GM18870 (cell line): ENCODE data around the gene RUNX2.

Source experiments
- ATAC-seq: cut with Tn5 transposase; IDR thresholded peaks from one replicate; pipeline ENCODE4 v1.9.1; 2021; ENCODE audit warnings: moderate library complexity; ENCODE audit not compliant: unreplicated experiment

Gene RUNX2

DNA sequence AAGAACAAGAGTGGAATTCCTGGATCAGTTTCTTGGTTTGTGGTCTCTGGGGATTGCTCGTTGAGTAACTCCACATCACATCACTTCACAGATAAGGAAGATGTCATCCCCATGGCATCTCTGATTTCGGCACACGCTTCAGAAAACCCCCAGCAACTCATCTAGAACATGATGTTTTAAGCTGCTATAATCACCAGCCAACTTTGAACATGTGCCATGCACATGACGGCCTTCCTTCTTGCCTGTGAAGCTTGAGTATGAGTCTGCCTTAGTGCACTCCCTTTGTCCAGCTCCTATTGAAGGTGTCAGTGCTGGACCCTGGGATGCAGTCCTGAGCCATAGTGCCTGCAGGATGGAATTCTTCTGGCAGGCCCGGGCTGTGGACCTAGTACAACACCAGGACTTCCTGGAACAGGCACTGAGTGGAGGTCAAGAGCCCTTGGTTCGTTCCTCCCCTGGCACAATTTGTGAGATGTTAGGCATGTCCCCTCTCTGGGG, 281.1 kb downstream of the RUNX2 start:
- ATAC-seq: no peak

DNA sequence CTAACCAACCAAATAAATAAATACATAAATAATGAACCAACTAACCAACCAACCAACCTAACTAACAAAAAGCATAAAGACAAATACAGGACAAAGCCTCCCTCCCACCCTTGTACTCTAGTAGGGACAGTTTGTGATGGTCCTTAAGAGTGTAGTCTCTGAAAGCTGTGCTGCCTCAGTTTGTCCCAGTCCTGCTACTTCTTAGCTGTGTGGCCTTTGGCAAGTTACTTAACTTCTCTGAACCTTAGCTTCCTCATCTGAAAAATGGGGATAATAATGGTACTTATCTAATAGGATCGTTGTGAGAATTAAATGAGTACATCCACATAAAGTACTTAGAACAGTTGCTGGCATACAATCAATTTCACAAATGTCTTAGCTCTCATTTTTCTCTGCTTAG, 282.2 kb downstream of the RUNX2 start:
- no peak for ATAC-seq

DNA sequence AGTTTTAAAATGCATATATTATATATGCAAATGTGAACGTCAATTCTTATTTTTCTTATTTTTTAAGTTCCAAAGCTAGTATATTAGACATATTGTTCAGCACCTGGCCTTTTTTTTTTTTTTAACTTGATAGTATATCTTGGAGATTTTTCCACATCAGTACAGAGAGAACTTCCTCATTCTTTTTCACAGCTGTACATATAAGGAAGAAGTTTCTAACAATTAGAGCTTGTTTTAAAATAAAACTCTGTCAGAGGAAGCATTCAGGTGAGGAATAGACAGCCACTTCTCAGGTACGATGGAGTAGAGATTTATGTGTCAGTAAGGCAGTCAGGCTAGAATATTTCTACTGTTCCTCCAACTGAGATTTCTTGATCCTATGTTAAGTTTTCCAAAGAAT, 282.7 kb downstream of the RUNX2 start:
- no peak for ATAC-seq

DNA sequence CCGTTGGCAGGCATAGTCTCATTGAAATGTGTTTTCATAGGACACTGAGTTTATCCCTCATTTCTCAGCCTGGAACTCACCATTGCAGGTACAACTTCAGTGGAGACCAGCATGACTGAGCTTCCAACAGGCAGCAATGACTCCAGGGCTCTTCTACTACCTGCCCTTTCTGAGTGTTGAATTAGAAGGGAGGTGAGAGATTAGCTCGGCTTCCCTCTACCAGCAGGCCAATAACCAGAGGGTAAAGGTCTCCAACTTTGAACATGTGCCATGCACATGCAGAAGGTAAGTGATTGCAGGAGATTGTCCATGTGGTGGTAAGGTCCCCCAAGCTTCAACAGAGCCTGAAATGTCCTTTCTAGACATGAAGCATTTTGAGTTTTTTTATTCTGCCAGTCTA, 283.4 kb downstream of the RUNX2 start:
- ATAC-seq: no peak

DNA sequence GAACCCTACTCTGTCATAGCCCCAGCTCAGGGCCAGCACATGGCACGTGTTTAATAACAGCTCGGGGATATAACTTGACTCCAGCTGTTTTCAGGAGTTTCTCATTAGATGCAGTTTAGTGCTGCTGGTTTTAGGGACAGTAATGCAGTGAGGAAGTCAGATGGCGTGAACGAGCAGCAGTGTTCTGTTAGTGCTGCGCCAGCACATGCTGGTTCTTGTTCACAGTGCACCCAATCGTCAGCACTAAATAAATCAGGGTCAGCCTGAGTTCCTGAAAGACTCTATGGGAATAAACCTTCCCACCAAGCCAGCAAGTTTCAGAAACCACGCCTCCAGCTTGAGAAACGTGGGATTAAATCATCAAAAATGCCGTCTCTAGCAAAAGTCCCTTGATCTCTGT, 285.5 kb downstream of the RUNX2 start:
- no peak for ATAC-seq

DNA sequence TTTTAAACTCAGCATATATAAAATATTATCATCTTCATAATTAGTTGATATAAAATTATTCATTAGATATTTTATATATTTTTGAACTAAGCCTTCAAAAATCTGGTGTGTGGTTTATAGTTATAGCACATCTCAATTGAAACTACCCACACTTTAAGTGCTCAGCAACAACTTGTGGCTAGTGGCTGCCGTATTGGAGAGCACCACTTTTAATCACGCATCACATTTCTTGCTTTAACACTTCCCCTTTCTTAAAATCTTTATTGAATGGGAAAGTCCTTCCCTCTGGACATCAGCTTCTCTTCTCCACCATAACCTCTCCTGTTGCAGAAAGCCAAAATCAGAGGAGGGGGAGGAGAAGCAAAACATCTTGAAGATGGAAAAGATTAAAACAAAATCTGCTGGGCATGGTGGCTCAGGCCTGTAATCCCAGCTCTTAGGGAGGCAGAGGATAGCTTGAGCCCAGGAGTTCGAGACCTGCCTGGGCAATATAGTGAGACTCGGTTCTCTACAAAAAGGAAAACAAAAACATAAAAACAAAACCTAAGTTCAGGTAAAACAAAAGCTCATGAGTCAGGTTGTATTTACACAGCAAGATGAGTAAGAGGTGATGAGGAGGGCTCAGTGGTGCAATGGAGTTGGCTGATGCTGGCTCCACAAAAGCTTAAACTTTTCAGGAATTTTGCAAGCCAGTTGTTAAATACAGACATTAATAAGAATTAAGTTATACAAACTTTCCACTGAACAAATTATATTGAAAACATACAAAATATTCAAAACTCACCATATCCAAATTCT, 286.6 kb downstream of the RUNX2 start:
- no peak for ATAC-seq

DNA sequence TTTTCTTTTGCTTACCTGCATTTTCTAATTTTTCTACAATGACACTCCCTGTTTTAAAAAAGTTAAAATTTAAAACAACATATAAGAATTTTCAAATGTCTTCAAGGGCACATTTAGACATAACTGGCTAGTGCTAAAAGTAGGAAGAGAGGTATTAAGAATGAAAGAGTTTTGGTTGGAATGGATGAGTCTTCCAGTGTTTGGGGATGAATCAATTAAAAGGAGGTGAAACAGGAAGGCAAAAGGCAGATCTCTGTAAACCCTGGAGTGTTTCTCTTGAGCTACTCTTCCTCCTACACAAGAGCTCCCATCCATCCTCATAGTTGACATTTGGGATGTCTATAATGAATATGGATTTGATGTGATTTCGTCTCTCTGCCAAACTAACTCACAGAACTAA, 288.1 kb downstream of the RUNX2 start:
- ATAC-seq: no peak

DNA sequence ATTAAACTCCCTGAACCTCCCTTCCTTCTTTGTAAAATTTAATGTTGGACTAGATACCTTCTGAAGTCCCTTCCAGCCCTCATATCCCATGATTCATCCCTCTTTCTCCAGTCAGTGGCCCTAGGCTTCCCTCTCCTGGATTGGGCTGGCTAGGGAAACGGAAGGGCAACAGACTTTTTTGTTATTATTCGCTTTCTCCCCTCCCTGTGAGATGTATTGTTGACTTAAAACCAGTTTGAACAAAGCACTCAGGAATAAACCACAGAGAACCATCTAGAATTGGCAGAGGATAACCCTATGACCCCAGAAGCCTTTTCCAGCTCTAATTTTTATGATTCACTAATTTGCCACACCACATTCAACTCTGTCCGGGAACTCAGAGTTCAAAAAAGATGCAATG, 289.3 kb downstream of the RUNX2 start:
- ATAC-seq: no peak

DNA sequence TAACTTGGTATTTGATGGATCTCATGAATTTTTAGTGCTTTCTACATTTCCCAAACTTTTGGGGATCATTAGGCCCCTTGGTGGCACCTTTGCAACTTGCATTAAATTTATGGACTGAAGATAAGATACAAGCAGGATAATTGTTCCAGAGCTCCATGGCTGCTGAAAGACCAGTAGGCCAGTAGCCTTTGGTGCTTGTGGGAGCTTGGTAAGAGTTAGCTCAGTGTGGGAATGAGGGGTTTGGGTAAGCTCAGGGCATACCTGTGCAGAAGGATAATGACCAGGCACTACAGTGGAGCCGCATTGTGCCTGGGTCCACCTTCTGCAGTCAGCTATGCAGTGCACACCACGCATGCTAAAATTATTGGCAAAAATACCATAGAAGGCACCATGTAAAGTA, 290.1 kb downstream of the RUNX2 start:
- no peak for ATAC-seq

DNA sequence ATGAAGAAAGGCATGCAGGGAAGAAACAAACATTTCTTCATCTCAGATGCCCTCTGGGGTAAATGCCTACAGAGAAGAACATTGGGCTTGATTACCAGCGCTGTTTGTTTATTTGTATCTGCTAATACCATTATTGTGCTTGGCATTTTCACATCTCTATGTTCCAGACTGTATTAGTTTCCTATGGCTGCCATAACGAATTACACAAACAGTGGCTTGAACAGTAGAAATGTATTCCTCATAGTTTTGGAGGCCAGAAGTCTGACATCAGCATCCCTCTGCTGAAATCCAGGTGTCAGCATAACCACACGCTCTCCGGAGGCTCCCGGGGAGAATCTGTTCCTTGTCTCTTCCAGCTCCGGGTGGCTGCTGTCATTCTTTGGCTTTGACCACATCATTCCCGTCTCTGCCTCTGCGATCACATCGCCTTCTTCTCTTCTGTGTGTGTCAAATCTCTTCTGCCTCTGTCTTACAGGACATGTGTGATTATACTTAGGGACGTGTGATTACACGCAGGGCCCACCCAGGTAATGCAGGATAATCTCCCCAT, 291.2 kb downstream of the RUNX2 start:
- ATAC-seq: no peak

DNA sequence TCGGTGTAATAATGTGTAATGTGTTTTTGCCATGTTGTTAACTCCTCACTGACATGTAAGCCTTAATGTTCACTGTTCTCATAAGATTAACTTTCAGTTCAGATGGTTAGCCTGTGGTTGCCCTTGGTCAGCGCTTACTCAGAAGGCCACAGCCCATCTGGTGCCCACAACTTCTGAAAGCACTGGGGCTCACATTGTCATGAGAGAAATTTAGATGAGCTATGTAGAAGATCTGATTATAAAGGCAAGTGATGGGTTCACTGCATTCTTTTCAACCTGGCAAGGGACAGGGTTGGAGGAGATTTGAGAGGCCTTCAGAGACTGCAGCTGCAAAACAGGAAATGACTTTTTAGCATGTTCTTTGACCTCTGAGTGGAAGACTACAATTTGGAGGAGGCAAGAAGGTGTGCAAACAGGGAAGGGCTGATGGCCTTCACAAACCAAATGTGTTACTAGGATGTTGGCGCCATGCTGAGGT, 291.9 kb downstream of the RUNX2 start:
- ATAC-seq: no peak

DNA sequence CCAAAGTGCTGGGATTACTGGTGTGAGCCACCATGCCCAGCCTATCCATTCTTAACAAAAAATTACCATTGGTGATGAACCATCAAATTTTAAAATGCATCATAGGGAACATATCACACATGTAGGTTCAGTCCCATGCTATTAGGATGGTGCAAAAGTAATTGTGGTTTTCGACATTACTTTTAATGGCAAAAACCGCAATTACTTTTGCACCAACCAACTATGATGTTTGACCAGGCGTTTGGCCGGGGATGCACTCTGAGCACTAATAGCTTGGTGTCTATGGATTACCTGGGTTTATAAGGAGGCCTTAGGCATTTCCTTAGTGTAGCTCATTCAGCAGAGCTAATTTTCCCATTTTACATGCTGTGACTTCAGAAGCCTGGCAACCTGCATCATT, 296.1 kb downstream of the RUNX2 start:
- no peak for ATAC-seq

DNA sequence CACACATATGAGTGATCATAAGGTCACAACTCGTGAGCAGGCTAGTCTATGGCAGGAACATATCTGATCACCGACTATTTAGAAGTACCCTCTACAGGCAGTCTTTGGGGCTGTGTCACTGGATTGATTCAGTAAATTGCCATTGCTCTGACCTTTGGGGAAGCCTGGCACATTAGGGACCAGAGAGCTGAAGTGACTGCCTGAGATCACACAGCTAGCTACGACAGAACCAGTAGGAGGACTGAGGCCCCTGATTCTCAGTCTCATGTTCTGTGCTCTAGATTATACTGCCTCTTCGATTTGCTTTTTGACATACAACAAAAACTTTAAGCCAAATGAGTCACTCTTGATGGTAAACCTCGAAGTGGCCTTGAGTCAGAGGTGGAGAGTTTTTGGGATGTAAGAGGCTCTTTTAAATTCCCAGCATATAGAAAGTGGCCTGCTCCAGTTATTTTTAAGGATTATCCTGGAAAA, 297.1 kb downstream of the RUNX2 start:
- ATAC-seq: no peak

DNA sequence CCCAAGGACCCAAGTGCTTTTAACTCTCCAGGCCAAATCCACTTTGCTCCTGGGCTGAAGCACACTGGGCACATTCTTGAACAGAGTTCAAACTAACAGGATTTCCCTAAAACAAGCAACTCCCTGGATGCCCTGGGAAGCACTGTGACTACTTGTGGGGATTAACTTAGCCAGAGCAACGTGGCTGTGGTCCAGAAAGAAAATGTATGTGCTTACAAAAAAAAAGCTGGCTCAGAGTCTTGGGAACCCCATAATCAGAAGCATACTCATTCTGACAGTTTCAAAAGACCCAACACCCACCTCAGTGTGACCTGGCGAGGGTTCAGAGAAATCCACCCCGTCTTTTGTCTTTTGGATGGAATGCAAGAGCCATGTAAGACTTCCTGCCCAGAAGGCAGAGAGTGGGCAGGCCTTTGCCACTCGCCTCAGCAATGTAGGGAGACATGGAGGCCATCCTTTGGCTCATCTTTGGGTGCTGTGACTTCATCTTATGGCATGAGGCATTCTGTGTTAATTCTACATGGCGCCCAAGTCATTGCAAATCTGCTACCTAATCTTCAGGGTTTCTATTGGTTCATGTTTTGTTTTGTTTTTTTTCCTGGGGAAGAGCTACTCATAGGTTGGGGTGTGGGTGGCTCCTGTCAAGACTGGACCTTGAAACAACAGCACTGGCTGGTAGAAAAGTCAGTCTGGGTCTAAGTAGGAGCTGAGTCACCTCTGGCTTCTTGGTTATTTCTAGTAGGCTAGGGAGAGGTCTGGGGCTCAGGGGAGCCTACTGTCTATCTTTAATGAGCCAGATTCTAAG, 298.2 kb downstream of the RUNX2 start:
- no peak for ATAC-seq

DNA sequence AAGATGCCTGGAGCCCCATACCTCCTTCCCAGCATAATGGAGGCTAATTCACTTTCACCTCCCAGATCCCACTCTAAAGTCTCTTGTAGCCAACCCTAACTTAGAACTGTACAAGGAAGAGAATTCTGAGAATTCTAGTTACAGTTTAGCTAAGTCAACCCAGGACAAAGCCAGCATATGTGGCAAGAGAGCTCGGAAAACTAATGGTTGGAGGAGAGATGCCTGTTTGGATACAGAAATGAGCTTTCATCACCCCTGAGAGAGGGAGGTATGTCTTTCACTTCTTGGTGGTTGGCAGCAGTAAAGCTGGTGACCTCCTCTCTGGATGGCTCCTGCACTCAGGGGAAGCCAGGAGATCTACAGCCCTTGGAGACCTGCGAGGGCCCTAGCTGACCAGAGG, 302.2 kb downstream of the RUNX2 start:
- no peak for ATAC-seq

DNA sequence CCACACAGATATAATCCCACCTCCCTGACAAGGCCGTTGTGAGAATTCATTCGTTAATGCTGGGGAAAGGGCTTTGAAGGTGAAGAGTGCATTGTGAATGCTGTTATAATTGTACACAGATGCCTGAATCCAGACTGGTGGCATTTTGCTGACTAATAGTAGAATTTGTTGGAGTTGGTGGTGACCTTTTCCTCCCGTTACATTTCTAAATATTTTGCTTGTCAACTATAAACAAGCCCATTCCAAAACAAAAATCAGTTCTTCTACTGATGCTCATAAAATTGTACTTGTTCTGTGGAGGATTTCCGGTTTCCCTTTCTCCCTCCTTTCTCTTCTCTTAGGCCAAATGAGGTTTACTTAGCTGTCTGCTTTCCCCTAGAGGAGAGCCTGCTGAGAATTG, 302.7 kb downstream of the RUNX2 start:
- ATAC-seq: no peak

DNA sequence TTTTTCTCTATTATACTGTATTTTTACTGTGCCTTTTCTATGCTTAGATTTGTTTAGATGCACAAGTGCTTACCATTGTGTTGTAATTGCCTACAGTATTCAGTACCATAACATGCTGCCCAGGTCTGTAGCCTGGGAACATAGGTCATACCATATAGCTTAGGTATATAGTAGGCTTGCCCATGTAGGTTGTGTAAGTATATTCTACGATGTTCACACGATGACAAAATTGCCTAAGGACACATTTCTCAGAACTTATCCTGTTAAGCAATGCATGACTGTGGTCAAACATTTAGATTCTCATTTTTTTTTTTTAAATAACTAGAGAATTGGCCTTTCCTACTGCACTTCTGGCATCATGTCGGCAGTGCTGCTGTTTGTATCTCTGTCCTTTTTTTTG, 303.3 kb downstream of the RUNX2 start:
- no peak for ATAC-seq

DNA sequence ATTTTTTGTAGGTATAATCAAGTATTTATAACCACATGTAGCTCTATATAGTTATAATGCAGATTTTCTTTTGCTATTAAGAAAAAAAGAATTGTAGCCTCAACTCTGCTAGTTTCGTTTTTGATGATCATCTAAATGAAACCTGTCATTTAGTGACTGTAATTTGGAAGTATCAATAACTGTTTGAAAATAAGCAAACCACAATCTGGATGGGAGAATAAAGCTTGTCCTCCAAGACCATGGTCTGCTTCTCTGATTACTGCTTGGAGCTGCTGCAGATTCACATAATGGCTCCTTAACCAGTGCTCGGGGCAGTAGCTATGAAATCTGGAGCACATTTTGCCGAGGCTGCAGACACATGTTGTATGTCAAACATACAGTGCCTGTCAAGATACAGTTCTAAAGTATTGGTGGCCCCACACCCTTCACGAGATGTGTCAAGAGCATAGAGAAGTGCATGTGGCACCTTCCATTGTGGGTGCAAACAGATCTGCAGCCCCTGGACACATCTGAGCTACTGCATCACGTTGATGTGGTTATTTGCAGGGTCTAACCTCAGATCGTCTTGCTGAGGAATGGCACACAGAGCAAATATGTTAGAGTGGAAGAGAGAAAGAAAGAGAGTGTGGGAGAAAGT, 305.3 kb downstream of the RUNX2 start:
- ATAC-seq: no peak

DNA sequence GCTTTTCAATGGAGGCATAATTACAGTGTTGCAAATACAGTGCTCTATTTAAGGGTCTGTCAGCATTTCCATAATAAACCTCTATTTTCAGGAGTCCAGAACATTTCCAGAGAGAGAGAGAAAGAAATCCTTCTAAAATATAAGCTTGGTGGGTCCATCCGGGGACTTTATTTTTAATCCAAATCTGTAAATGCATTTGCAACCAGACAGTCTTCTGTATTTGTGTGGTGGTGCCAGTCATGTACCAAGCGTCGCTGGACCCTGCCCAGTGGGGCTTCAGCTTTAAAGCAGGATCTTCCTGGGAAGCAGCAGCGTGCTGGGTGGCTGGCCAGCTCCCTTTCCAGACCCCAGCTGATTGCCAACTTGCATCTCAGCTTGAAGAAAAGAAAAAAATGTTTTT, 306.1 kb downstream of the RUNX2 start:
- ATAC-seq: no peak

DNA sequence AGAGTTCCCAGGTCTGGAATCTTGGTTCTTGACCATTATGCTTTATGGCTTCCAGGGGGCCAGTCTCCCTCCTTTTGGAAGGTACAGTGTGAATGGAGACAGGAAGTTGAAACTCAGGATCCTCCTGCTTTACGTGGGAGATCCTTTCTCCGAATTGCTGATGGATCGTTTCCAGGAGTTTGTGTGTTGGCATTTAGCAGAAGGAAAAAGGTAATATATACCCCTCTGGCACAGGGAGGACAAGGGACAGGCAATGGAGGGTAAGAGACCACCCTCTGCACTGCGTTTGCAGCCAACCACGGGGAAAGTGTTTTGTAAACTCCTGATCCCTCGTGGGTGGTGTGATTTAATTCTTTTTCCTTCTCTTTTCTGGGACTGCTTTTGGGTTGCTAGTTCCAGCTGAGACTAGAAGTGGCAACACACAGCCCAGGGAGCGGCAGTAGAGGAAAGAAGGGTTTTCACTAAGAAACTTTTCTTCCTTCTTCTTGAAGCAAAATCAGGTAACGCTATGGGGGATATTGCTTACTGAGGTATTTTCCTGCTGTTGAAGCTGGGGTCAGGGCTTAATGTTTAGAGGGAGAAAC, 307.2 kb downstream of the RUNX2 start:
- no peak for ATAC-seq

DNA sequence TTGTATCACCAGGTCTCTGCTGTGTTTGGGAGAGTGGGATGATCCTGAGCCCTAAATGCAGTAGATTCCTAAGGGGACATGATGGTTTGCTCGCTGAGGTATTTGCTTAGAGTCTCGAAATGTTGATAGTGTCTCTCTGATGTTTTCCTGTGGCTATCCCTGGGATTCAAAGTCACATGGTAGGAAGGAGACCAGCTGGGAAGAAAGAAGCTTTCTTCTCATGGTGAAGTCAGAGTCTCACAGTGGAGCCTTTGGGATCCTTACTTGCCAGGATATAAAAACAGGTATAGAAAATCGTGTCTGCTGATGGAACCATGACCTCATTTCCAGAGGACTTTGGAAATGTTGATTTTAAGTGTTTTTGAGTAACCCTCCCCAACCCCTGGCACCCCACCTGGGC, 308.9 kb downstream of the RUNX2 start:
- ATAC-seq: no peak
